ENCODE results near the gene PTH2. TPM values are rescaled to one million over a fixed set of nuclear protein-coding genes. Genes with fewer than 3 reads are reported as not detected.

Gene PTH2
- not detected in 2 replicates for total RNA-seq

DNA sequence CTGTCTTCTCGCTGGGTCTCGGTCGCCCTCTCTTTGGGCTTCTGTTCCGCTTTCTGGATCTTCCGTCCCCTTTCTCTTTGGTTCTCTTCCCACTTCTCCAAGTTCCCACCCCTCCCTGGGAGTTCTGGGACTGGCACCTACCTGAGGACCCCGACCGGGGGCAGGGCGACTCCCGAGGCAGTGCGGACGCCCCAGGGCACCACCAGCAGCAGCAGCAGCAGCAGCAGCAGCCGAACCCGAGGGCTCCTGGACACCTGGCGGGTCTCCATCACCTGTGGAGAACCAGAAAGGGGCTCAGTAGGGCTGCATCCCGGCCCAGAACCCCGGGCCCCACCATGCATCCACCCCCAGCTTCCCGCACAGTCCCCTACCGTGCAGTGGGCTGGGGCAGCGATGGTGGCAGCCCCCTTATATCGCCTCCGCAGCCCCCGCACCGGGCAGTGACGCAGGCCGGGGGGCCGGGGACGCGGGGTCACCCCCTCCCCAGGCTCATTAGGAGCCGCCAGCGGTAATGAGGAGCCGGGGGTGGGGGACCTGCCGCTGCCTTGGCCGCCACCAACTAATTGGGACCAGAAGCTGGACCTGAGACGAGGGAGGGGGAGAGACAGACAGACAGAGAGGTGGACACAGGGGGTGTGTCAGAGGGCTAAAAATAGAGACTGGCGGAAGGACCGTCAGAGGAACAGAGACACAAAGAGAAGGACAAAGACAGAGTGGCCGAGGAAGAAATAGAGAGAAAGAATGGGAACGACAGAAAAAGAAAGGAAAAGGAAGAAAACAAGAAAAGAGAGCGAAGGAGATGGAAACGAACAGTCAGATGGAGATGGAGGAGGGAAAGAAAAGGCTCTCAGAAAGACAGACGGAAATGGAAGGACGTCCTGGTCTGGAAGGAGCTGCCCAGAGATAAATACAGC lies at the start of gene PTH2:
PTH2 (minus strand) TSS at position 371 of the 914 bp plus-strand sequence; CDS start at position 269, 102 bp downstream.

DNA sequence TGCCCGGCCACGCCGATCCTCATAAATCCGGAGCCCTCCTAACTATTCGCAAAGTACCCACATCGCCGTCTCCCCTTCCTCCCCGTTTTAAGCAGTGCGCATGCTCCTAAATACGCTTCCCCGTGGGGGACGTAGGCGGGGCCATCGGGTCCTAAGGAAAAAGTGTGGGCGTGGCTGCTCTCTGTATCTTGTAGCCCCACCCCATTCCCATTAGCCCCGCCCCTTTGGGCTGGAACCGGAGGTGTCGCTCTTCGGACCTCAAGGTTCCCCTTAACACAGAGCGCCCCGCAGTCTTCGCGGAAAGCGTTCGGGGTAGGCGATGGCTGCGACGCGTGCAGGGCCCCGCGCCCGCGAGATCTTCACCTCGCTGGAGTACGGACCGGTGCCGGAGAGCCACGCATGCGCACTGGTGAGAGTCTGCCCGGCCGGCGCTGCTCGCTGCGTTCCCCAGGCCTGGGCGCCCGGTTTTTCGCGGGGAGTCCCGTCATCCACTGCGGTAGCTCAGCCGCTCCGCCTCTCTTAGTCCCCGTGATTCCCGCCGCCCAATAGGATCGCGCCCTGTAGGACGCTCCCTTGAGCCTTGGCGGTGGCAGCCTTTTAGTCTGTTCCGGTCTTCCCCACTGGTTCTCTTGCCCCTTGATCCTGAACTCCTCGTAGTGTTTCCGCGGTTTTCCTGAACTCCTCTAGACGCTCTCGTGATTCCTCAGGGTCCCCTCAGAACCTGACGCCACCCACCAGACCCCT lies 29.9 kb upstream of the PTH2 start, which contains the start of gene ALDH16A1:
ALDH16A1 (plus strand) TSS at position 213 of the 744 bp plus-strand sequence; CDS start at position 320, 107 bp downstream.

GRCh38 chr19:49451430-49452181 lies 28.4 kb upstream of the PTH2 start, which contains the start of gene PIH1D1:
TSS of gene PIH1D1 (minus strand) at chr19:49451814. CDS start at chr19:49451574, 240 bp downstream.

DNA sequence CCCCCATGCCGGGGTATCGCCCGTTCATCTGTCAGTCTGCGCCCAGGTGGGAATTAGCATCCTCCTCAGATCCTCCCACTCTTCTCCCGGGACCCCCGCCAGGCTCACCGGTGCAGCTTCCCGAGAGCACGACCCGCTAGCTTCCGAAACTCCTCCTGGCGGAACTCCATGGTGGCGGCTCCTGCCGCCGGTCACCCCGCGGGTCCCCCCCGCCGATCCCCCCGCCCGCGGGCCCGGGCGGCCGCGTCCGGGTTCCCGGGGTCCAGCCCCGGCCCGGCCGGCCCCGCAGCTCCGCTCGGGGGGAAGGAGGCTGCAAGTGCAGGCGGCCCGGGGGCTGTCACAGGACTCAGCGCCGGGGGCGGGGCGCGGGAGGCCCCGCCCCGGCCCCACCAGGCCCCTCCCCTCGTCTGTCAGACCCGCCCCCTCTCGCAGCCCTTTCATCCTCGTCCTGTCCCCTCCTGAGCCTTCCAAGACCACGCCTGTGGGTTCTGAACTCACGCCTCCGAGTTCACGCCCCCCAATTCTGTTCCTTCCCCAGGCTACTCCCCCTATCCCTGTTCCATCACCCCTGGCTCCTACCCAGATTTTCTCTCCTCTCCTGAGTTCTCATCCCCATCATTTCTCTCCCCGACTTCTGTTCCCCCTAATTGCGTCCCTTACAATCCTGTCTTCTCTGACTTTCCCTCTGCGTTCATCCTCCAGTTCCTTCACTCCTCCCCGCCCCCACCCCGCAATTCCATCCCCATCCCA lies 18.1 kb upstream of the PTH2 start, which contains the start of gene SLC17A7:
SLC17A7 (minus strand) TSS at position 318 of the 750 bp plus-strand sequence; CDS start at position 170, 148 bp downstream.

GRCh38 chr19:49425178-49425577 lies 1.9 kb upstream of the PTH2 start, which contains the start of gene GFY:
TSS of gene GFY (plus strand) at chr19:49425388. CDS start at chr19:49426431, 1,043 bp downstream.

DNA sequence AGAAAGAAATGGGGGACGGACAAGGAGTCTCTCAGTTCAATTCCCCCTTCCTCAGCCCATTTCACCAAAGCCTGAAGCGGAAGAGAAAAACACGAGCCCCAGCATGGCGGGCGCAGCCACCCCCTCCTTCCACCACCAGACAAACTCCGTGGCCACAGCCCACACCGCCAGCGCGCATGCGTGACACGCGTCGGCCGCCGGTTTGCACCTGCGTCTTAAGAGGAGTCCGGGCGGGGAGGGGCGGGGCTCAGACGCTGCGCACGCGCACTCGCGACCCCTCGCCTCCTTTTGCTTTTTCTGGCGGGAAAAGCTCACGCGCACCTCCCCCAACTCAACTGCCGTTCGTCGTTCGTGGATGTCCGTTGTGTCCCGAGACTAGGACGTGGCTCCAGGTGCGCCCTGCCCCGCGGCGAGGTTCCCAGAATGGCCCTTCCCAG lies 35.3 kb downstream of the PTH2 start, which contains the start of gene KASH5:
KASH5 (plus strand) TSS at position 314 of the 437 bp plus-strand sequence. CDS start 2,635 bp downstream, outside the sequence.

Other genes starting within 250 kb of the PTH2 start
- gene SLC6A16, start 98.2 kb downstream of the PTH2 start, total RNA-seq = under 0.01 and 0.63 TPM in 2 replicates
- gene CD37, start 88.0 kb downstream of the PTH2 start, total RNA-seq = not detected in 2 replicates
- 35.9 and 51.0 TPM in 2 replicates for gene TEAD2, start 61.0 kb downstream of the PTH2 start, total RNA-seq
- gene DKKL1, start 59.6 kb downstream of the PTH2 start, total RNA-seq = 0.31 TPM in 1 of 2 replicates, not detected in the other
- not detected in 2 replicates for gene KASH5, start 35.2 kb downstream of the PTH2 start, total RNA-seq
- not detected in 2 replicates for gene GFY, start 1.9 kb upstream of the PTH2 start, total RNA-seq
- gene SLC17A7, start 18.1 kb upstream of the PTH2 start, total RNA-seq = 0.16 and 0.19 TPM in 2 replicates
- 110 and 142 TPM in 2 replicates for gene PIH1D1, start 28.4 kb upstream of the PTH2 start, total RNA-seq
- 30.3 and 50.7 TPM in 2 replicates for gene ALDH16A1, start 29.8 kb upstream of the PTH2 start, total RNA-seq
- 1.3 and 2.0 TPM in 2 replicates for gene FLT3LG, start 50.8 kb upstream of the PTH2 start, total RNA-seq
- gene RPL13A, start 64.2 kb upstream of the PTH2 start, total RNA-seq = 2,122 and 2,841 TPM in 2 replicates
- 2,665 and 3,458 TPM in 2 replicates for gene RPS11, start 73.0 kb upstream of the PTH2 start, total RNA-seq
- 60.9 and 92.8 TPM in 2 replicates for gene FCGRT, start 89.2 kb upstream of the PTH2 start, total RNA-seq
- gene RCN3, start 104.6 kb upstream of the PTH2 start, total RNA-seq = 10.5 and 15.2 TPM in 2 replicates
- gene NOSIP, start 157.1 kb upstream of the PTH2 start, total RNA-seq = 126 and 136 TPM in 2 replicates
- 2.6 and 3.7 TPM in 2 replicates for gene PRRG2, start 157.9 kb upstream of the PTH2 start, total RNA-seq
- 2.3 and 4.5 TPM in 2 replicates for gene PRR12, start 167.7 kb upstream of the PTH2 start, total RNA-seq
- 22.3 and 30.3 TPM in 2 replicates for gene RRAS, start 216.7 kb upstream of the PTH2 start, total RNA-seq
- 8.3 and 20.1 TPM in 2 replicates for gene SCAF1, start 218.8 kb upstream of the PTH2 start, total RNA-seq
- gene IRF3, start 242.4 kb upstream of the PTH2 start, total RNA-seq = 65.2 and 71.7 TPM in 2 replicates
- 4.5 and 7.0 TPM in 2 replicates for gene BCL2L12, start 242.5 kb upstream of the PTH2 start, total RNA-seq